IMR-90 (cell line): ENCODE data around the gene ALAS1. TPM values are rescaled to one million over a fixed set of nuclear protein-coding genes. Genes with fewer than 3 reads are reported as not detected.

ENCODE experiments used
- ATAC-seq: fragments of 200-7000 bp; cut with Tn5 transposase; 2 replicates; pipeline ENCODE4 v1.9.1; 2020; ENCODE audit warnings: low read depth, mild to moderate bottlenecking, moderate library complexity
- BruUV-seq: library from RNA; stranded (reverse); fragments of 400-500 nt; replicated peaks from 2 replicates; lab custom pipeline; 2021; lab: Mats Ljungman, UMichigan
- CTCF ChIA-PET: fragments of 300-600 bp; formaldehyde crosslinking; extraction: SDS; loops from one replicate; lab custom pipeline; 2021; ENCODE audit warnings: antibody characterized with exemption; lab: Yijun Ruan, JAX
- POLR2A ChIA-PET: fragments of 300-600 bp; sonication (Branson Sonifier 250); formaldehyde crosslinking; loops from one replicate; lab custom pipeline; 2022; ENCODE audit warnings: antibody characterized with exemption; ENCODE audit not compliant: unreplicated experiment; lab: Charles Lee
- DNase-seq: peaks from one replicate; pipeline ENCODE4 v3.0.0; 2013
- H2AFZ ChIP-seq: replicated peaks from 2 replicates; pipeline ENCODE3; 2013; ENCODE audit warnings: low read length, mild to moderate bottlenecking; ENCODE audit not compliant: poor library complexity
- H2AK5ac ChIP-seq: 2 replicates; pipeline ENCODE4 v1.6.1; 2013; ENCODE audit warnings: low read depth, low read length, inconsistent platforms
- H2AK9ac ChIP-seq: replicated peaks from 2 replicates; pipeline ENCODE3; 2013; ENCODE audit warnings: mild to moderate bottlenecking, low read depth, low read length, moderate library complexity; ENCODE audit not compliant: poor library complexity
- H2BK120ac ChIP-seq: 2 replicates; pipeline ENCODE4 v1.6.1; 2013; ENCODE audit warnings: low read depth, low read length, inconsistent platforms
- H2BK15ac ChIP-seq: 3 replicates; pipeline ENCODE4 v1.6.1; 2013; ENCODE audit warnings: low read depth, low read length, inconsistent platforms
- H2BK20ac ChIP-seq: 2 replicates; pipeline ENCODE4 v1.6.1; 2013; ENCODE audit warnings: low read depth, mild to moderate bottlenecking, inconsistent platforms, low read length, moderate library complexity
- H2BK5ac ChIP-seq: 2 replicates; pipeline ENCODE4 v1.6.1; 2013; ENCODE audit warnings: mild to moderate bottlenecking, low read depth, low read length, inconsistent platforms; ENCODE audit not compliant: poor library complexity, severe bottlenecking
- H3K14ac ChIP-seq: replicated peaks from 2 replicates; pipeline ENCODE4 v1.6.1; 2013; ENCODE audit warnings: low read depth, low read length, inconsistent platforms
- H3K18ac ChIP-seq: 2 replicates; pipeline ENCODE4 v1.6.1; 2013; ENCODE audit warnings: low read depth, low read length, control low read depth
- H3K23ac ChIP-seq: 2 replicates; pipeline ENCODE4 v1.6.1; 2013; ENCODE audit warnings: low read depth, low read length, inconsistent platforms
- H3K27ac ChIP-seq: 2 replicates; pipeline ENCODE4 v1.5.1; 2013; ENCODE audit warnings: mild to moderate bottlenecking, control low read depth, low read length; ENCODE audit not compliant: insufficient read depth
- H3K27me3 ChIP-seq: 2 replicates; pipeline ENCODE4 v1.6.1; 2013; ENCODE audit warnings: low read length; ENCODE audit not compliant: control insufficient read depth, insufficient read depth
- H3K36me3 ChIP-seq: 2 replicates; pipeline ENCODE4 v1.6.1; 2013; ENCODE audit warnings: low read length, mixed read lengths; ENCODE audit not compliant: control insufficient read depth, insufficient read depth
- H3K4ac ChIP-seq: 2 replicates; pipeline ENCODE4 v1.6.1; 2013; ENCODE audit warnings: low read depth, low read length, inconsistent platforms
- H3K4me1 ChIP-seq: 2 replicates; pipeline ENCODE4 v1.6.1; 2013; ENCODE audit warnings: low read length, mixed read lengths; ENCODE audit not compliant: control insufficient read depth, insufficient read depth
- H3K4me2 ChIP-seq: 2 replicates; pipeline ENCODE4 v1.6.1; 2013; ENCODE audit warnings: low read depth, mild to moderate bottlenecking, control low read depth, low read length, moderate library complexity
- H3K4me3 ChIP-seq: 2 replicates; pipeline ENCODE4 v1.5.1; 2013; ENCODE audit warnings: low read depth, mild to moderate bottlenecking, control low read depth, low read length, moderate library complexity; ENCODE audit not compliant: insufficient read depth
- H3K56ac ChIP-seq: 2 replicates; pipeline ENCODE4 v1.6.1; 2013; ENCODE audit warnings: low read length, inconsistent platforms; ENCODE audit not compliant: insufficient read depth; ENCODE audit errors: extremely low read depth
- H3K79me1 ChIP-seq, 2 experiments: 2 replicates each; pipeline ENCODE4 v1.6.1; 2013; ENCODE audit warnings: low read length in 2 of 2, inconsistent platforms in 1 of 2, low read depth in 1 of 2
- H3K9ac ChIP-seq: 2 replicates; pipeline ENCODE4 v1.6.1; 2013; ENCODE audit warnings: low read depth, low read length, control low read depth
- H3K9me1 ChIP-seq: 2 replicates; pipeline ENCODE4 v1.6.1; 2013; ENCODE audit warnings: low read length, inconsistent platforms; ENCODE audit not compliant: insufficient read depth
- H3K9me3 ChIP-seq: 2 replicates; pipeline ENCODE4 v1.6.1; 2013; ENCODE audit warnings: low read length; ENCODE audit not compliant: control insufficient read depth, insufficient read depth
- H4K20me1 ChIP-seq: 2 replicates; pipeline ENCODE4 v1.6.1; 2013; ENCODE audit warnings: low read length, inconsistent platforms; ENCODE audit not compliant: insufficient read depth
- H4K5ac ChIP-seq: 2 replicates; pipeline ENCODE4 v1.6.1; 2013; ENCODE audit warnings: mild to moderate bottlenecking, low read depth, low read length, control low read depth
- H4K8ac ChIP-seq, 2 experiments: 2 replicates each; pipeline ENCODE4 v1.6.1; 2013; ENCODE audit warnings: low read depth in 2 of 2, low read length in 2 of 2, control low read depth in 1 of 2, inconsistent platforms in 1 of 2
- H4K91ac ChIP-seq: 2 replicates; pipeline ENCODE4 v1.6.1; 2013; ENCODE audit warnings: low read depth, low read length, inconsistent platforms; ENCODE audit not compliant: insufficient read depth
- ELK1 ChIP-seq: fragments of 150-350 bp; IDR thresholded peaks from 2 replicates; pipeline ENCODE4 v1.6.1; 2016; ENCODE audit warnings: low read depth, mild to moderate bottlenecking, low read length, moderate library complexity, borderline replicate concordance
- MAZ ChIP-seq: IDR thresholded peaks from 2 replicates; pipeline ENCODE4 v1.6.1; 2012; ENCODE audit warnings: low read depth, mild to moderate bottlenecking, low read length, improper control_type of control experiment, moderate library complexity, borderline replicate concordance
- POLR2A ChIP-seq: IDR thresholded peaks from 2 replicates; pipeline ENCODE4 v1.6.1; 2012; ENCODE audit warnings: mild to moderate bottlenecking, low read depth, low read length
- RAD21 ChIP-seq: IDR thresholded peaks from 2 replicates; pipeline ENCODE4 v1.6.1; 2012; ENCODE audit warnings: low read length, improper control_type of control experiment
- RFX5 ChIP-seq: IDR thresholded peaks from 2 replicates; pipeline ENCODE4 v1.8.0; 2012; ENCODE audit warnings: low read depth, mild to moderate bottlenecking, low read length, moderate library complexity
- SMC3 ChIP-seq: fragments of 150-350 bp; IDR thresholded peaks from 2 replicates; pipeline ENCODE4 v1.6.1; 2016; ENCODE audit warnings: low read depth, mild to moderate bottlenecking, antibody characterized with exemption, low read length, moderate library complexity
- USF2 ChIP-seq: fragments of 150-350 bp; IDR thresholded peaks from 2 replicates; pipeline ENCODE4 v1.6.1; 2017; ENCODE audit warnings: mild to moderate bottlenecking, antibody characterized with exemption, low read length, low read depth
- WGBS, 2 experiments: methylation state at CpG; one replicate each; pipeline versions ENCODE4 v1.1.5 to v1.1.7; 2013; ENCODE audit warnings: missing lambda C conversion rate in 2 of 2; ENCODE audit not compliant: insufficient read length in 1 of 2; ENCODE audit errors: extremely low coverage in 2 of 2; 5-methylcytosine and 5-hydroxymethylcytosine counted together
- dilution Hi-C: fragments of 300-500 bp; cut with HindIII; formaldehyde crosslinking; loops from one replicate; pipeline ENCODE4 v1.14.3; 2018; ENCODE audit warnings: low sequenced_read_pairs; ENCODE audit not compliant: unreplicated experiment
- in situ Hi-C: fragments of 300-500 bp; cut with MboI; formaldehyde crosslinking; loops from 3 replicates; pipeline ENCODE4 v1.14.3; 2019; ENCODE audit warnings: low sequenced_read_pairs, inconsistent platforms, mixed read lengths
- intact Hi-C: fragments of 100-400 bp; cut with micrococcal nuclease; formaldehyde crosslinking; loops from 2 replicates; pipeline ENCODE4 v1.10.0; 2022
- polyA plus RNA-seq, 3 experiments: library from polyadenylated mRNA; depleted of rRNA; stranded (reverse); fragments of >200 nt; gene quantifications; 2 replicates each; pipeline ENCODE4 v1.2.3, GENCODE V29; 2012; ENCODE audit warnings: low replicate concordance in 1 of 3
- total RNA-seq: library from RNA; depleted of rRNA; stranded (reverse); fragments of >200 nt; gene quantifications from 2 replicates; pipeline ENCODE4 v1.2.3, GENCODE V29; 2012

The ALAS1 gene
- total and polyA plus RNA-seq, 2 of the 4 experiments (the other 2 are of a cell fraction) = 32.8 to 47.2 TPM

DNA sequence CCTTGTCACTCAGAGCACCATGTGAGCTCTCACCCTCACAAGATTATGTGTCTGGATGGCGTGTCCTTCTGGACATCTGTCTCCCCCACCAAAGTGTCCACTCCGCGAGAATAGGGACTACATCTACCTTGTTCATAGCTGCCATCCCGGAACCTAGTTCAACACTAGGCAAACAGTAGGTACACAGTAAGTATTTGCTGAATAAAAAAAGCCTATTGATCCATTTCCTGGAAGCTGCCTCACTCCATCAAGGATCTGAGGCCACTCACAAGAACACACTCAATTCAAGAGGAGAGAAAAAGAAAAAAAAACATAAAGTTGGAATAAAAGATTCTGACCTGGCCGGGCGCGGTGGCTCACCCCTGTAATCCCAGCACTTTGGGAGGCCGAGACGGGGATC lies 11.2 kb upstream of the ALAS1 start:
- Histone ChIP-seq H3K9me1 (peaks cover 12% of the 10 kb centered on the region), H3K27me3 (peaks cover 2% of the 10 kb centered on the region), H3K27ac (no peak overlapping the region), H4K20me1 (no peaks in the 10 kb centered on the region), H3K23ac (no peak overlapping the region), H2BK5ac (no peak overlapping the region), H3K9ac (no peak overlapping the region), H2BK120ac (no peak overlapping the region), H3K9me3 (no peaks in the 10 kb centered on the region), H3K4me3 (no peak overlapping the region), H4K8ac (no peak overlapping the region), H3K56ac (no peak overlapping the region), H2AK5ac (no peak overlapping the region), H3K36me3 (no peaks in the 10 kb centered on the region), H3K18ac (no peak overlapping the region), H4K91ac (no peak overlapping the region), H3K14ac (no peak overlapping the region), H2BK20ac (no peak overlapping the region), H3K4me2 (no peak overlapping the region), H4K5ac (no peak overlapping the region), H2BK15ac (no peak overlapping the region), H3K4ac (no peak overlapping the region), H3K4me1 (peaks cover 11% of the 10 kb centered on the region), H3K79me1 (0 out of 4 replicates have a peak, but pooled peaks cover 0 to 3% of the 10 kb centered on the region in 2 experiments), H2AK9ac (no peak overlapping the region), H2AFZ (no peak overlapping the region)
- TF ChIP-seq MAZ = no peak
- TF ChIP-seq ELK1 = no peak
- no peak for TF ChIP-seq SMC3
- no peak for TF ChIP-seq RFX5
- no peak for TF ChIP-seq RAD21
- no peak for TF ChIP-seq USF2
- TF ChIP-seq POLR2A = no peak
- intact Hi-C loops = no loop called here
- dilution Hi-C loops = no loop called here
- CTCF ChIA-PET = no interaction called here
- POLR2A ChIA-PET = no interaction called here
- no peak for DNase-seq
- WGBS, 2 experiments = no CpG with 5 or more reads among the region's 9 CpGs
- ATAC-seq = no peak
- in situ Hi-C loops = no loop called here
- no TSS peak for BruUV-seq
